ENCODE data around the gene TMEM255A.
A peak's percentile ranks its signal among the peaks of the same experiment; 100 is the strongest.

Gene TMEM255A

DNA sequence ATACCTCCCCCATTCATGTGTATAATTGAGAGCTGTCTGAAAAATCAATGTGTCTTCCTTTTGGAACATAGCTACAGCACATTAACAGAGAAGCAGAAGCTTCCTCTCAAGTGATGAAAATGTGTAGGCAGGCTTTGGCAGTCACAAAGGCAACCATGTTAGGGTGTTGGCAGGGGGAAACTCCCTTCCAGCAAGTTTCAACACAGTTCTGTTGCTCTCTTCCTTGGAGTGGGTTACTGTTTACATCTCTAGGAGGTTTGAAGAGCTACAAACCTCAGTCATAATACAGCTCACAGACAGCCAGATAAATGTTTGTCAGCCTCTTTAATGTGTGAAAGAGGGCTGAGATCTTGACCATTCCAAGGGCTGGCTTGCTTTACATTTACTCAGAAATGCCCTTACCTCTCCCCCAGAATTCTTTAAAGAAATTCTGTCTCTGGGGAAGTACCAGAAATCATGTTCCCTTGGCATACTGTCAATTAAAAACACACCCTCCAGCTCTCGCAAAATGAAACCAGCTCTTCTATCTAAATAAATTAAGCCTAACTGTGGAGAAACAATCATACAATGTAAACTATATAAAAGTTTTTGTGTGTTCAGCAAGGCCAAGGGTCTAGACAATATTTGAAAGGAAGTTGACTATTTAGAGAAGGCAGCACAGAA is 41.8 kb downstream of the TMEM255A start:
- DNase-seq (ENCODE audit: low read depth): no peak

DNA sequence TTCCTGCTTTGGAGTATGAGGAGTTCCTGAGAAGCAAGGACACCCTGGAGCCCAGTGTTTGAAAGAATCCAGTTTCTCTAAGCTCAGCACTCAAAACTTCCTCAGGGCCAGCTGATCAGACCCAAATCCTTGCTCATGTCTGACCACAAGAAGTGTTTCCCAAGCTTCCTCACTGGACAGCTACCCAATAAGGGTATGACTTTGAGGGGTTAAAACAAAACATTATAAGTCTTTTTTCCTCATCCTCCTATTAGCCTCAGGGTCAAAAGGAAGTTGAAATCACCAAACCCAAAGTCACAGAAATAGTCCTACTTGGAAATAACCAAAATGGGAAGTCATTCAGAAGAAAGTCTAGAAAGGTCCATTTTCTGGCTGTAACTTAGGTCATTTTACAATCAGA is 46.9 kb downstream of the TMEM255A start:
- no peak for DNase-seq (ENCODE audit: low read depth)

DNA sequence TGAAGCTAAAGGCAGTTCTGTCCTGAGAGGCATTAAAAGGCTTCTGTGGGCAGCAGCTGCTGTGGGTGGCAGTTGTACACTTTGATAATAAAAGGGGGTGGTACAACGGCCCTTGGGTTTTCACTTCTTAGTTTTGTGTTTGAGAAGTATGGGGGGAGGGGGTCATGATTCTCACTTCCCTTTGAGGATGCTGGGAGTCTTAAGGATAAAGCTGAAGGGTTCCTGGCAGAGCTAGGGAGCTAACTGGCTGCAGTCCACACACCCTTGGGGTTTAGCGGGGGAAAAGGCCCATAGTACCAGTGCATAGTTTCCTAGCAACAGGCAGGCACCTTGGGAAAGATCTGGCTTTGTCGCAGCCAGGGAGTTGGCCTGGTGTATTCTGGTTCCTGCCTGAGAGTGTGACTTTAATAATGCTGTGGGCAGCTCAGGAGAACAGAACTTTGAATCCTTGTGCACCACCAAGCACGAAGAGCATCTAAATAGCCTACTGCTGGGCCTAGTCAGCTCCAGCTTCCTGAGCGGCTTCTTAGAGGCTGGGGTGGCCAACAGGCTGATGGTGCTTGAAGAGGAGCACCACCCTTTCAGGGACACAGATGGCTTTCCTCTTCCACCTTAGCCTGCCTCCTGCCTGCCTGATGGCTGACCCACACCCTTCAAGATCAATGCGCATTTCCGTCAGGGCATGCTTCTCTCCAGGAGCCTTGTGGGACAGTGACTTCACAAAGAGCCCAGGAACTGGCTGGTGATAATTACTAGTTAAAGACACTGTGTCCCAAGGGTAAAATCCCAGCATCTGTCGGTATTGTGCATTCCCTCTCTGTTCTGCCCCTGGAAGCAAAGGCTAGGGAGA is 48.2 kb downstream of the TMEM255A start:
- DNase-seq (ENCODE audit: low read depth): no peak

DNA sequence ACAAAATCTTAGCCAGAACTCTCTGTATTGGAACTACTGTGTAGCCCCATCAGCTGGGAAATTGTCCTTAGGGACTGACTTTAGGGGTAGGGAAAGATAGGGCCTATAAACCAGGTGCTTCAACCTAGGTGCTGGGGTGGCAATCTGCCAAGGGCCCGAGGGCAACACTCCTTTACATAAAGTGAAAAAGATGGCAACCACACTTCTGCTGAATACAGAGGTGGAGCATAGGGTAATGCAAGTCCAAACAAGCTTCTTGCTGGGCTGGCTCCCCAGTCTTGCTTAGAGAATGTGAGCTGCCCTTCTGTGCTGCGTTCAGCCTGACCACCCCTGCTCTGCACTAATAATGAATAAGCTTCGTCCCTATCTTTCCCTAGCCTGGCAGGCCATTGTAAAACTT is 50.9 kb downstream of the TMEM255A start:
- DNase-seq (ENCODE audit: low read depth): no peak

DNA sequence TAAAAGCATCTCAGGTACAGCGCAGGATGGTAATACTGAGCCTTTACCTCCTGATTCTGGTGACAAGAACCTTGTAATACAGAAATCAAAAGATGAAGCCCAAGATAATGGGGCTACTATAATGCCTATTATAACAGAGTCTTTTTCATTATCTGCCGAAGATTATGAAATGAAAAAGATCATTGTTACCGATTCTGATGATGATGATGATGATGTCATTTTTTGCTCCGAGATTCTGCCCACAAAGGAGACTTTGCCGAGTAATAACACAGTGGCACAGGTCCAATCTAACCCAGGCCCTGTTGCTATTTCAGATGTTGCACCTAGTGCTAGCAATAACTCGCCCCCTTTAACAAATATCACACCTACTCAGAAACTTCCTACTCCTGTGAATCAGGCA is 57.5 kb downstream of the TMEM255A start:
- DNase-seq (ENCODE audit: low read depth): no peak

DNA sequence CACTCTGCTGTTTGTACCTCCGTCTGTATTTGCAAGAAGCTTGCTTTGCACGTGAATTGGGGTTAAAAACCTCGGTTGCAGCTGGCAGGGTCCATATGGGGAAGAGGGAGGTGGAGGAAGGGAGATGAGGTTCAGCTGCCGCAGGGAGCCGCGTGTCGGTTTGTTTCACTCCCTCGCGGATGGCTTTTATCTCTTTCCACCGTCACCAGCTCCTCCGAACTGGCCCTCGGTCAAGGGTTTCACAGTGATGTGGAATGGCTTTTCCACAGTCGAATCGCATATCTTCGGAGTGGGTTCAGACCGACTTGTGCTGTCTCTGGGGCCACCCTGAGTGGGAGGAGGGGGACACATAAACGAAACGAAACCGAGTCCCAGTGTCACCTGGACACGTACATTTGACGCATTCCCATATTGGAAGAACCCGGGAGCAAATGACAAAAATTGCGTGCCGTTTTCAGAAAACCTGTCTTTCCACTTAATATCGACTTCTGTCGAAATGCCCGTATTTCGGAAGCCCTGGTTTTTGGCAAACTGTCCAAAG is 59.7 kb downstream of the TMEM255A start:
- no peak for DNase-seq (ENCODE audit: low read depth)

DNA sequence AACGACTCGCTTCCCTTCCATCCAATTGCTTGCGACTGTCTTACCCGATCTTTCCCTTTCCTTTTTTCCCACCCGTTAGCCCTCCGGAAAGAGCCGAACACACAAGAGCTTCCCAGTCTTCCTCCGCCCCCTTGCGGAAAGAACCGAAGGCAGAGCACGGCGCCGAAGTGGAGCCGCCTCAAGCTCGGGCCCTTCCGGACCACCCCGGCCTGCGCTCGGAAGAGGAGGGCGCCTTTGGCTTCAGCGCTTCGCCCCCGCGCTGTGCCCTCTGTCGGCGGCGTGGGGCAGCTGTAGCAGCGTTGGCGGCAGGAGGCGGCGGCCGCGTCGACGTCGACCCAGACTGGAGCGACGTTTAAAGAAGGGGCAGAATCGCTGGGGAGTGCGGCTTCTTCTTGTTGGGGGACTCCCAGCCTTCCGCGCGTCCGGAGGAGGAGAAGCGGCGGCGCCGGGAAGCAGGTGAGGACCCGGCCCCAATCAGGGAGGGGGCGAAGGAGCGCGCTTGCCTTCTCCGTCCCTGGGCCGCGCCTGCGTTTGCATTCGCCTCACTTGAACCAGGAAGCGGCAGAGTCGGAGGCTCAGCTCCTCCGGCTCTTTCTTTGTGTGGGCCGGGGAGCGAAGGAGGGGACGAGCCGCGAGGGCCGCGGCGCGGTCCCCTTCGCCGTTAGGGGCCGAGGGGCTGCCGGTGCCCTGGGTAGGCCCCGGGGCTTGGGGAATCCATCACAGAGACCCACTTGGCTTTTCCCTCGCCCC is 60.6 kb downstream of the TMEM255A start, which contains the start of gene ZBTB33:
Gene ZBTB33, plus strand, starts transcription at position 291 of the 750 bp plus-strand sequence. CDS start 2,604 bp downstream, outside the sequence.
- DNase-seq (ENCODE audit: low read depth): peak; percentile 76

DNA sequence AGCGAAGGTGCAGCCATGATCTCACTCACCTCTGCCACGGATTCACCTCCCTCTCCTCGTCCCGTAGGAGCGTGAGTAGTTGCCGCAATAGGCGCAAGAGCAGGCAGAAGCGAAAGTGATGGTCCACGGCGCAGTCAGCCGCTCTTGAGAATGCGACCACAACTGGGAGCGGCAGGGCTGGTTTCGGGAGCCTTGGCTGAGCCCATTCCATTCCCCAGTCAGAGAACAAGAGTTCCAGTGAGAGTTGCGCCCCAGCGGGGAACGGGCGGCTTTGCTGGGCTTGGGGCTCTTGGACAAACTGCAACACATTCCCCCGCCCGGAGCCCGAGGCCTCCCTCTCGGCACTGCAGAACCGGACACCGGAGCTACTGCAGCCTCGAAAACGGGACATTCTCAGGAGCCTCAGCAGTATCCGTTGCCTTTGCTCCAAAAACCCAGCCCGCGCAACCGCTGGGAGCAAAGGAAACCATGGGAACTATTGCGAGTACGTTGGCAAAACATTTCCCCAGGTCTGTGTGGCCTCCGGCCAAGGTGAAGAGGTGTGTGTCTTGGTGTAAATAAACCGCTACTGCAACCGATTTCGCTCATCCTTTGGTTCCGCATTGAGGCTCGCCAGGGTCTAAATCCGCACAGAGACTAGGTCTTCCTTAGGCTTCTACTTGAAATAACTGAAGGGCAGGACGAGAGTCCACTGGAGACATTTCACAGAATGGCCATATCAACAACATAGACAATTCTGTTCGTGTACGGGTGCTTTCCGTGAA is 66.3 kb downstream of the TMEM255A start:
- peak; percentile 34 for DNase-seq (ENCODE audit: low read depth)

DNA sequence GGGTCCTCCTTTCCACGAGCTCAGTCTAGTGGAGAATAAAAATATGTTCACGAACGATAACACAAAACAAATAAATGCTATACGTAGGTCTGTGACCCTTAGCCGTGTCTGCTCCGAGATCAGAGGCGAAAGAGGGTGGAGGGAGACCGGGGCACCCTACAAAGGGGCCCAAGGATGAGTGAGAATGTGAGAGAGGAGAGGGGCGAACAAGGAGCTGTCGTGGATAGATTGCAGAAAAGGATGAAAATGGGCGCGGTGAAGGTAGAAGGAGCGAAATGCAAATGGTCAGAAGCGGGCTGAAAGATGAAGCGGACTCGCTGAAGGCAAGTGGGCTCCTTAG is 66.9 kb downstream of the TMEM255A start:
- DNase-seq (ENCODE audit: low read depth): no peak

DNA sequence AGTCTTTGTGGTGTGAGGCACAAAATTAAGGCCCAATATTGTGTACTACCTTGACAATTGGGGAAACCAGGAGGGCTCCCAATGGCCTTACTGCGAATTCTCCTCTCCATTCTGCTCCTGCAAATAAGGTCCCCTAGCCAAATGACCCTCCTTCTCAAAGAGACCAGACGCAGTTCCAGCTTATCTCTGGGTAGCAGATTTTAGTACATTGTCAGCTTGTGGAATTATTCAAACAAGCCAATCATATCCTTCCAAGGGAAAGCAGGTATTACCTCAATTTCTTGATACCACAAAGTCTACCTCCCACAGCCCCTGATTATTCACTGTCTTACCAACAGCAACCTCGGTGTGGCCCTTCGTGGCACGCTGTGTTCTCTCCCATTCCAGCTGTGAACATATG is 68.4 kb downstream of the TMEM255A start:
- DNase-seq (ENCODE audit: low read depth): no peak

DNA sequence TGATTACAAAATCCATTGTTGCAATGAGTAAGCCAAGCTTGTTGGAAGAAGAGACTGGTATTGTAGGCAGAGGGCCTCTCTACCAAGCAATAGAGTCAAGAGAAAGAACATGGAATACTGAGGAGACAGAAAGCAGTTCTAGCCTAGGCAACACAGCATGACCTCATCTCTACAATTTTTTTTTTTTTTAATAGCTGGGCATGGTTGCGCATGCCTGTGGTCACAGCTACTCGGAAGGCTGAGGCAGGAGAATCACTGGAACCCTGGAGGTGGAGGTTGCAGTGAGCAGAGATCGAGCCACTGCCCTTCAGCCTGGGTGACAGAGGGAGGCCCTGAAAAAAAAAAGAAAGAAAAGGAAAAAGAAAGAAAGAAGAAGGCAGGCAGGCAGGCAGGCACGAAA is 72.3 kb downstream of the TMEM255A start:
- DNase-seq (ENCODE audit: low read depth): no peak

DNA sequence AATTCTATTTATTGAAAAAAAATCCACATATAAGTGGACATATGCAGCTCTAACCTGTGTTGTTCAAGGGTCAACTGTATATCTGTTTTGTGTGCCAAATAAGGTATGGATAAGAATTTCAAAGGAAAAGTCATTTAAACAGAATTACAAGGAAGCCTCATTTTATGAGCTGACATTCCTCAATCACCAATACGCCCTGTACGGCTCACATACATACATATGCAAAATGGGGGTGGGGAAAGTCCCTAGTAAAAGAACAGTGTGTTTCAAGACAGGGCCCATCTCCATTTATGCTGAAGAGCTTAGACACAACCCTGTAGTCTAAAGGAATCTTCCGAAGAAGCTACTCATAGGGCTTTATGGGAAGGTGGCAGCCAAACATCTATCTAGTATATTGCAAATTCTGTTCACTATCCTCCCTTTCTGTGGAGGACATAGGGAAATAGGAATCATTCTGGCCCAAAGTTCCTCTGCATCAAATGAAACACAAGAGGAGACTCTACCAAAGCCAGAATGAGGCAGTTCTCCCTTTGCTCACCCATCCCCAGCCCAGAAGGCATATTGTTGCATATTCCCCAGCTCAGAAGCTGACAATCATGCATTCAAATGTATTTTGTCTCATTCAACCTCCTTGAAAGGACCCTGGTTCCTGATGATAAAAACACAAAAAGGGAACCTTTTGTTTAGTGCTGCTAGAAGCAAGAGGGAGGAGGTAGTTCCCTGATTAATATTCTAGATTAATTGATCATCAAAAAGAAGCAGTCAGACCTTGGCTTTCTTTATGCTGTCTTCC is 74.4 kb downstream of the TMEM255A start:
- DNase-seq (ENCODE audit: low read depth): no peak

DNA sequence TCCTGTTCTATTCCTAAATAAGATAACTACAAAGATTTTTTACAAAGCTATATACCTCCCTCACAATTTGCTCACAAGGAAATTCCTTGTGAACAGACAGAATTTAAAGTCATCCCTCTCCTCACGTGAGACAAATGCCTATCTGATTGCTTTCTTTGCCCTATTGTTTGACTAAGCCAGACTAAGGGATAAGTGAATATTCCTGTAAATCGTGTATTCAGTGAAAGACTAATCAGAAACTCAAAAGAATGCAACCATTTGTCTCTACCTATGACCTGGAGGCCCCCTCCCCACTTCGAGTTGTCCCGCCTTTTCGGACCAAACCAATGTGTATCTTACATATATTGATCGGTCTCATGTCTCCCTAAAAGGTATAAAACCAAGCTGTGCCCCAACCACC is 76.0 kb downstream of the TMEM255A start:
- no peak for DNase-seq (ENCODE audit: low read depth)

DNA sequence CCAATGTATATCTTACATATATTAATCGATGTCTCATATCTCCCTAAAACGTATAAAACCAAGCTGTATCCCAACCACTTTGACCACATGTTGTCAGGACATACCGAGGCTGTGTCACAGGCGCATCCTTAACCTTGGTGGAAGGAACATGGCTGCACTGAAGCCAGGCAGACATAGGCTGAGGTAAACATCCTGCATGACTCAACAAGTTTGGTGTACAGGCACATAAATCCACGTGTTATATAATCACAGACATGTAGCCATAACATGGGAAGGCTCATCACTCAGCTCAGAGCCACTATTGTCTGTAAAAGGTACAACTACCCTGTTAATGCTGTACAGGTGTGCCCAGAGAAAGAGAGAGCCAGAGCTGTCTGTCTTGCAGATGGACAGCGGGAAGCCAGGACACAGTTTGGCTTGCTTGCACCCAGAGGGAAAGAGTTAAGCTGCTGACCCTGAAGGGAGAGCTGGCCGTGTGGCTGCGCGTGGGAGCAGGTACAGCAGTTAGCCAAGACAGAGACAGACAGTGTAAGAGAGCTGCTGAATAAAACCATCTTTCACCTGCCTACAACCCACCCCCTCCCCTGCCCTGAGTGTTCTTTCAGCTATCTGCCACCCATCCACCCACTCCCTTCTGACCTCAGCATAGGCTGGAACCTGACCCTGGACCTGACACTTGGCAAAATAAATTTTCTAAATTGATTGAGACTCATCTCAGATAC is 82.9 kb downstream of the TMEM255A start:
- no peak for DNase-seq (ENCODE audit: low read depth)

DNA sequence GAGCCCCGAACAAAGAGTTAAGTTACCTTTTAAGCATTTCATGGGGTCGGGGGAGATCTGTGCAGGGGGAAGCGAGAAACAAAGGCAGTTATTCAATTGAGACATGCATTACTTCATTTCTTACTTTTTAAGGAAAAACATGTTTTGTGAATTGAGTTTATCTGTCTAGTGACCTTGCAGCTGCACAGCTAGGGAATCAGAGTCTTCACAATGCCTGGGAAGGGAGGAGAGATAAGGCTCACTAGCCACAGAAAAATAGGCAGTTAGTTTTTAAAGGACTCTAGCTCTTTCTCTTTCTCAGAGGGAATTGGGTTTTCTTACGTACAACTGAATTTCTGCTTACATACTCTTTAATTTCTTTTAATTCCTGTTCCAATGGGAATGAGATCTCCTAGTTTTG is 86.9 kb downstream of the TMEM255A start:
- no peak for DNase-seq (ENCODE audit: low read depth)

DNA sequence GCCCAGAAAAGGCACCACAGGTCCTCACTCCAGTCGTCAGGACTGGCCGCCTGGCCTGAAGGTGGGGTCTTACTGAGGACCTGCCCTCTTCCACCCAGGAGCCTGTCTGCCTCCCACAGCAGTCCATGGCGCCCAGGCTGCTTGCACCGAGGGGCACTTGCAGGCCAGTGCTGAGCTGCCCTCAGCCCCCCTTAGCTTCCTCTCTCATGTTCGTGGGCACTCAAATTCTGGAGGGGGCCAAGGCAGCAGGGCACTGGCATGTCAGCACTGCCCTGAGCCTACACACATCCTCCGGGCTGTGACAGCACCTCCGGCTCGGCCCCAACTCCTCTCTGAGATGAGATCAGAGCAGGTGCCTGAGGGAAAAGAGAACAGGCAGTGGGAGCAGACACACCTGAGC is 87.9 kb downstream of the TMEM255A start:
- no peak for DNase-seq (ENCODE audit: low read depth)

DNA sequence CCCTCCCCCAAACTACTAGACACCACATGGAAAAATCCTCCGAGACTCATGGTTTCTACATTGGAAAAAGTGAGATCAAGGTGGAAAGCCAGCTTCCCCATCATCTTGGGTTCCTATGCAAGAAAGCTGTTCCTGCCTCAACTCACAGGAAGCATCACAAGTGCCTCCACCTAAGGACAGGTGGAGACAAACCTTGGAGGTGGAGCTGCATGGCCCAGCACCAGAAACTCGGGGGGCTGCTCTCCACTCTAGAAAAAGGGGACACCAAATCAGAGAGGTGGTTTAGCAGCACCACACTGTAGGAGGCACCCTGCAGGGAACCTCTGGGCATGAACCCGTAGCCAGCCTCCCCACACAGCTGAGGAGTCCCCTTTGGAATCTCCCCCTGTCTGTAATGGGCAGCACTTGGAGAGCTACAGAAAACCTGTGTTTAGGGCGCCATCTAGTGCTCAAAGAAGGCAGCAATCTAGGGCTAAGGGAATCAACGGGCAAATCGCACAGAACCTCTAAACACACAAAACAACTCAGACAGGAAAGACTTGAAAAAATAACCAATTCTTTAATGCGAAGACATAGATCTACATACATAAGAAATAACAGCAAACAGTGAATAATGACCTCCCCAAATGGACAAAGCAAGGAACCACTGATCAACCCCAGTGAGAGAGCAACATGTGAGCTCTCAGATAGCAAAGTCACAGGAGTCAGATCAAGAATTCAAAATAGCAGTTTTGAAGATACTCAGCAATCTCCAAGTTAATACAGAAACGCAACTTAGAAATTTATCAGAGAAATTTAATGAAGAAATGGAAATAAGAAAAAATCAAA is 97.6 kb downstream of the TMEM255A start:
- peak; percentile 34 for DNase-seq (ENCODE audit: low read depth)
